UCSD-AML1 (cell line): ENCODE measurements around the gene MANSC1.
A peak's percentile ranks its signal among the peaks of the same experiment; 100 is the strongest.
"Not testable (repeated sequence)": the region's sequence is repeated elsewhere in the genome, so short reads cannot be mapped to it uniquely, and the experiment has no call there.

Experiments
- DNase-seq: peaks from one replicate; lab custom pipeline; 2025; ENCODE audit not compliant: unreplicated experiment; lab: John Stamatoyannopoulos, UW

MANSC1 gene

GRCh38 chr12:12365931-12366431, 15.9 kb upstream of the MANSC1 start:
- no peak for DNase-seq

- no peak for DNase-seq
Measured at GRCh38 chr12:12365446-12365802, 15.4 kb upstream of the MANSC1 start.

- DNase-seq = no peak
Measured at GRCh38 chr12:12364787-12365445, 14.9 kb upstream of the MANSC1 start.

- no peak for DNase-seq
Measured at GRCh38 chr12:12358528-12358927, 8.5 kb upstream of the MANSC1 start.

- DNase-seq = no peak
Measured at GRCh38 chr12:12357719-12358461, 7.8 kb upstream of the MANSC1 start.

- DNase-seq = peak; percentile 99
Measured at GRCh38 chr12:12356896-12357718, 7.1 kb upstream of the MANSC1 start, which contains the start of gene BORCS5. TSS of gene BORCS5 (plus strand) at chr12:12357078. CDS start at chr12:12357452, 374 bp downstream.

GRCh38 chr12:12356467-12356895, 6.4 kb upstream of the MANSC1 start:
- DNase-seq = no peak

GRCh38 chr12:12353807-12354206, 3.8 kb upstream of the MANSC1 start:
- DNase-seq = no peak

- no peak for DNase-seq
Measured at GRCh38 chr12:12353276-12353675, 3.2 kb upstream of the MANSC1 start.

GRCh38 chr12:12351468-12352185, 1.6 kb upstream of the MANSC1 start:
- not testable (repeated sequence) for DNase-seq

GRCh38 chr12:12350868-12351463, 924 bp upstream of the MANSC1 start:
- DNase-seq = no peak

- peak; percentile 22 for DNase-seq
Measured at GRCh38 chr12:12338527-12339168, 11.4 kb downstream of the MANSC1 start.

GRCh38 chr12:12336511-12336910, 13.5 kb downstream of the MANSC1 start:
- no peak for DNase-seq

GRCh38 chr12:12336049-12336411, 14.0 kb downstream of the MANSC1 start:
- DNase-seq = no peak

- peak; percentile 54 for DNase-seq
Measured at GRCh38 chr12:12334367-12335040, 15.5 kb downstream of the MANSC1 start.

GRCh38 chr12:12333407-12334366, 16.4 kb downstream of the MANSC1 start:
- no peak for DNase-seq

- DNase-seq = no peak
Measured at GRCh38 chr12:12331896-12332295, 18.1 kb downstream of the MANSC1 start.

GRCh38 chr12:12331244-12331771, 18.7 kb downstream of the MANSC1 start:
- DNase-seq = no peak
